Stimulated activated CD4-positive, alpha-beta T cell treated with anti-CD3 and anti-CD28 coated beads, TNF-alpha, amount 100 ng/mL, for 1 hour (primary cell): ENCODE measurements around the gene PCDHB11.
"Not testable (repeated sequence)": the region's sequence is repeated elsewhere in the genome, so short reads cannot be mapped to it uniquely, and the experiment has no call there.

Source experiments
- DNase-seq, 3 donors: peaks; one replicate each; pipeline ENCODE4 v3.0.0-alpha.2; 2020; ENCODE audit warnings: low read depth in 3 of 3, low spot score in 1 of 3

Gene PCDHB11

DNA sequence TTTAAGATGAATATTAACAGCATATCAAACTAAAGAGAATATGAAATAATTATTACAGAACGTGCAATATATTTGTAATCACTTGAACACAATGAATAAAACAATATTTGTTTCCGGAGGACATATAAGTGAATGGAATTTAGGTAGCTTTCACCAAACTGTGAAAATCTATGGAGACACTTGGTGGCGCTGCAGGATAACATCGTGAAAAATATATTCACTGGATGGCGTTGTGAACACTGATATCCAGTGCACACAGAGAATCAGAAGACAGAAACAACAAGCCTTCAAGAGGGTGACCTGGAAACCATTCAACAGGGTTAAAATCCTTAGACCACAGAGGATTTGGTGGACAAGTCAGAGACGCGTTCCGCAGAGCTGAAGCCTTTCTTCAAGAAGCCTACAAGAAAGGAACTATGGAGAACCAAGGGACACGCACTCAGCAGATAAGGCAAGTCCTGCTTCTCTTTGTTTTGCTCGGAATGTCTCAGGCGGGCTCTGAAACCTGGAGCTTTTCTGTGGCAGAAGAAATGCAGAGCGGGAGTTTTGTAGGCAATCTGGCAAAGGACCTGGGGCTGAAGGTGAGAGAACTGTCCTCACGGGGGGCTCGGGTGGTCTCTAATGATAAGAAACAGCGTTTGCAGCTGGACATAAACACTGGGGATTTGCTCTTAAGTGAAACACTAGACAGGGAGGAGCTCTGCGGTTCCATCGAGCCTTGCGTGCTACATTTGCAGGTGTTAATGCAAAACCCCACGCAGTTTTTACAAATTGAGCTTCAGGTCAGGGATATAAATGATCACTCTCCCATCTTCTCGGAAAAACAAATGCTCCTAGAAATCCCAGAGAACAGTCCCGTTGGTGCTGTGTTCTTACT is at the start of gene PCDHB11:
TSS of gene PCDHB11 (plus strand) at position 269 of the 877 bp plus-strand sequence. CDS start at position 417, 148 bp downstream.
- DNase-seq, result no peak

DNA sequence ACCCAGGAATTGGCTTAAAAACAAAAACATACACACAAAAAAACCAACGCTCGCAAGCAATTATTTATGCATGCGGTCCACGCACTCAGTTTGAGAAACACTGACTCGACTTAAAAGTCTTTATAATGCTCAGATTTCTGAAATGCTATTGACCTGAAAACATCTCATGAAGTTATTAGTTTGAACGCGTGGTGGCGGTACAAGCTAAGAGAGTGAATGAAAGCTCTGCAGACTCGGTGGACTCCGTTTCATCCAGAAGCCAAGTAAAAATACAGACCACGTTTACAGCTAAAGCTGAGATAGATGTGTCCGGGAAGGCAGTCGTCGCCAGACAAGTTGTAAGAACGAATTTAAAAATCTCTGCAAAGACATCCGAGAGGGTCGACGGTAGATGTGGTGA is 49.6 kb upstream of the PCDHB11 start, which contains the start of gene PCDHB6:
TSS of gene PCDHB6 (plus strand) at position 246 of the 400 bp plus-strand sequence. CDS start 201 bp downstream, outside the sequence.
- DNase-seq, result no peak

DNA sequence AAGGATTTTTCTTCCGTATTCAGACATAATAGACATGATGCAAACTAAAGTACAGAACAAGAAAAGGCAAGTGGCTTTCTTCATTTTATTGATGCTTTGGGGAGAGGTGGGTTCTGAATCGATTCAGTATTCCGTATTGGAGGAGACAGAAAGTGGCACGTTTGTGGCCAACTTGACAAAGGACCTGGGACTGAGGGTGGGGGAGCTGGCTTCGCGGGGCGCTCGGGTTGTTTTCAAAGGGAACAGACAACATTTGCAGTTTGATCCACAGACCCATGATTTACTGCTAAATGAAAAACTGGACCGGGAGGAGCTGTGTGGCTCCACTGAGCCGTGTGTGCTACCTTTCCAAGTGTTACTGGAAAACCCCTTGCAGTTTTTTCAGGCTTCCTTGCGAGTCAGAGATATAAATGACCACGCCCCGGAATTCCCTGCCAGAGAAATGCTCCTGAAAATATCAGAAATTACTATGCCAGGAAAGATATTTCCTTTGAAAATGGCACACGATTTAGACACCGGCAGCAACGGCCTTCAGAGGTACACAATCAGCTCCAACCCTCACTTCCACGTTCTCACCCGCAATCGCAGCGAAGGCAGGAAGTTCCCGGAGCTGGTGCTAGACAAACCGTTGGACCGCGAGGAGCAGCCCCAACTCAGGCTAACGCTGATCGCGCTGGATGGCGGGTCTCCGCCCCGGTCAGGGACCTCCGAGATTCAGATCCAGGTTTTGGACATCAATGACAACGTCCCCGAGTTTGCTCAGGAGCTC is 49.0 kb upstream of the PCDHB11 start:
- DNase-seq, result no peak

DNA sequence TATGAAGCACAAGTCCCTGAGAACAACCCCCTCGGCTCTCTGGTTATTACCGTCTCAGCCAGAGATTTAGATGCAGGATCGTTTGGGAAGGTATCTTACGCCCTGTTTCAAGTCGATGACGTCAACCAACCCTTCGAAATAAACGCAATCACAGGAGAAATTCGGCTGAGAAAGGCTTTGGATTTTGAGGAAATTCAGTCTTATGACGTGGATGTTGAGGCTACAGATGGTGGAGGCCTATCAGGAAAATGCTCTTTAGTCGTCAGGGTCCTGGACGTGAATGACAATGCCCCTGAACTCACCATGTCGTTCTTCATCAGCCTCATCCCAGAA is 48.5 kb upstream of the PCDHB11 start:
- no peak for DNase-seq

DNA sequence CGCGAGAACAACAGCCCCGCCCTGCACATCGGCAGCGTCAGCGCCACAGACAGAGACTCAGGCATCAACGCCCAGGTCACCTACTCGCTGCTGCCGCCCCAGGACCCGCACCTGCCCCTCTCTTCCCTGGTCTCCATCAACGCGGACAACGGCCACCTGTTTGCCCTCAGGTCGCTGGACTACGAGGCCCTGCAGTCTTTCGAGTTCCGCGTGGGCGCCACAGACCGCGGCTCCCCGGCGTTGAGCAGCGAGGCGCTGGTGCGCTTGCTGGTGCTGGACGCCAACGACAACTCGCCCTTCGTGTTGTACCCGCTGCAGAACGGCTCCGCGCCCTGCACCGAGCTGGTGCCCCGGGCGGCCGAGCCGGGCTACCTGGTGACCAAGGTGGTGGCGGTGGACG is 47.8 kb upstream of the PCDHB11 start:
- DNase-seq, result not testable (repeated sequence)

DNA sequence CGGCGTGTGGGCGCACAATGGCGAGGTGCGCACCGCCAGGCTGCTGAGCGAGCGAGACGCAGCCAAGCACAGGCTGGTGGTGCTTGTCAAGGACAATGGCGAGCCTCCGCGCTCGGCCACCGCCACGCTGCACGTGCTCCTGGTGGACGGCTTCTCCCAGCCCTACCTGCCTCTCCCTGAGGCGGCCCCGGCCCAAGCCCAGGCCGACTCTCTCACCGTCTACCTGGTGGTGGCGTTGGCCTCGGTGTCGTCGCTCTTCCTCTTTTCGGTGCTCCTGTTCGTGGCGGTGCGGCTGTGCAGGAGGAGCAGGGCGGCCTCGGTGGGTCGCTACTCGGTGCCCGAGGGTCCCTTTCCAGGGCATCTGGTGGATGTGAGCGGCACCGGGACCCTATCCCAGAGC is 47.3 kb upstream of the PCDHB11 start:
- DNase-seq, result not testable (repeated sequence)

DNA sequence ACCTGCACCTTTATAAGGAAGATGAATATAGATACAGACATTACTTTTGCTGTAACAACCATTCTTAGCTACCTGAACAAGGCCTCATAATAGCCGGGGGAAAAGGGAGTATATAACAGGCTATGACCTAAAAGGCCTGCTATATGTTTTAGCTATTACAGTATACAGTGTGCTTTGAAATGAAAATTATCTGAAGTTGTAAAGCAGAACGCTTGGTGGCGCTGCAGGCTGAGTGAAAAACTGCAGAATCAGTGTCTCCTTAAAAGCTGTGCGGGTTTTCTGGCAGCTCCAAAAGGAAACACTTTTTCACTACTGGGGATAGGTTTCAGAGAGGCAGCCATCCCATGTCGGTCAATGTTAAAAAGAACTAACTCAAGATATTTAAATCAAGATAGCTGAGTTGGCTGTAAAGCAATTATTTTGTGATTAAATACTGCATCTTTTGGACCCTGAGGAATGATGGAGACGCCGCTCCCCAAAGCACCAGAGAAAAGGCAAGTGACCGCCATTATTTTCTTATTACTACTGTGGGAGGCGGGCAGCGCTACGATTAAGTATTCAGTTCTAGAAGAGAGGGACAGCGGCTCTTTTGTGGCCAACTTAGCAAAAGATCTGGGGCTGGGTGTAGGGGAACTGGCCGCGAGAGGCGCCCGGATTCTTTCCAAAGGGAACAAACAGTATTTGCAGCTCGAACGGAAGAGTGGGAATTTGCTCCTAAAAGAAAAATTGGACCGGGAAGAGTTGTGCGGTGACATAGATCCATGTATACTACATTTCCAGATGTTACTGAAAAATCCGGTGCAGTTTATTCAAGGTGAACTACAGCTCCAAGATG is 43.7 kb upstream of the PCDHB11 start:
- no peak for DNase-seq

DNA sequence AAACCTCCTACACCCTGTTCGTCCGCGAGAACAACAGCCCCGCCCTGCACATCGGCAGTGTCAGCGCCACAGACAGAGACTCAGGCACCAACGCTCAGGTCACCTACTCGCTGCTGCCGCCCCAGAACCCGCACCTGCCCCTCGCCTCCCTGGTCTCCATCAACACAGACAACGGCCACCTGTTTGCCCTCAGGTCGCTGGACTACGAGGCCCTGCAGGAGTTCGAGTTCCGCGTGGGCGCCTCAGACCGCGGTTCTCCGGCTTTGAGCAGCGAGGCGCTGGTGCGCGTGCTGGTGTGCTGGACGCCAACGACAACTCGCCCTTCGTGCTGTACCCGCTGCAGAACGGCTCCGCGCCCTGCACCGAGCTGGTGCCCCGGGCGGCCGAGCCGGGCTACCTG is 42.1 kb upstream of the PCDHB11 start:
- DNase-seq, result not testable (repeated sequence)

DNA sequence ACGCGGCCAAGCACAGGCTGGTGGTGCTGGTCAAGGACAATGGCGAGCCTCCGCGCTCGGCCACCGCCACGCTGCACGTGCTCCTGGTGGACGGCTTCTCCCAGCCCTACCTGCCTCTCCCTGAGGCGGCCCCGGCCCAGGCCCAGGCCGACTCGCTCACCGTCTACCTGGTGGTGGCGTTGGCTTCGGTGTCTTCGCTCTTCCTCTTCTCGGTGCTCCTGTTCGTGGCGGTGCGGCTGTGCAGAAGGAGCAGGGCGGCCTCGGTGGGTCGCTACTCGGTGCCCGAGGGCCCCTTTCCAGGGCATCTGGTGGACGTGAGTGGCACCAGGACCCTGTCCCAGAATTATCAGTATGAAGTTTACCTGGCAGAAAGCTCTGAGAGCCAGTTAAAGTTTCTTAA is 41.5 kb upstream of the PCDHB11 start:
- not testable (repeated sequence) for DNase-seq

DNA sequence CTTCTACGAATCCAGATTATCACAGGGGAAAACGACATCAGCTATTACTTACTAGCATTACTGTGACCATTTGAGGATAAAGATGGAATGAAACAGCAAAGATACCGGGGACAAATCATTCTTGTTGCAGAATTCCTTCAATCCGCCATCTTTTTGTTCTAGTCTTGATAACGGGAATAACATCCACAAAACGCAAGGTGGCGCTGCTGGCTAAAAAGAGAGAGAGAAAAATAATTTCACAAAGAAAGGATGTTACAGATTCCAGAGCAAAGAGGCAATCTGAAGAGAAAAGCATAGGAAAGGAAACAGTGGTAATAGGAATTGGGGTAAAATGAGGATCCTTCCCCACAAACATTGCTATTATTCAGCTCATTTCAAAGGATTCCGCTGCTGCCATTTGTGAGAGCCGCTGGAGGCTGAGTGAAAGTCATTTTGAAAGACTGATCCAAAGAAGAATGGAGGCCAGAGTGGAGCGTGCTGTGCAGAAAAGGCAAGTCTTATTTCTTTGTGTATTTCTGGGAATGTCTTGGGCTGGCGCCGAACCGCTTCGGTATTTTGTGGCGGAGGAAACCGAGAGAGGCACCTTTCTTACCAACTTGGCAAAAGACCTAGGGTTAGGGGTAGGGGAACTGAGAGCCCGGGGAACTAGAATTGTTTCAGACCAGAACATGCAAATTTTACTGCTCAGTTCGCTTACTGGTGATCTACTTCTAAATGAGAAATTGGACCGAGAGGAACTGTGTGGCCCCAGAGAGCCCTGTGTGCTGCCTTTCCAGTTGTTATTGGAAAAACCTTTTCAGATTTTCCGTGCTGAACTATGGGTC is 26.8 kb upstream of the PCDHB11 start, which contains the start of gene PCDHB7:
TSS of gene PCDHB7 (plus strand) at position 264 of the 824 bp plus-strand sequence. CDS start at position 456, 192 bp downstream.
- DNase-seq, result no peak

DNA sequence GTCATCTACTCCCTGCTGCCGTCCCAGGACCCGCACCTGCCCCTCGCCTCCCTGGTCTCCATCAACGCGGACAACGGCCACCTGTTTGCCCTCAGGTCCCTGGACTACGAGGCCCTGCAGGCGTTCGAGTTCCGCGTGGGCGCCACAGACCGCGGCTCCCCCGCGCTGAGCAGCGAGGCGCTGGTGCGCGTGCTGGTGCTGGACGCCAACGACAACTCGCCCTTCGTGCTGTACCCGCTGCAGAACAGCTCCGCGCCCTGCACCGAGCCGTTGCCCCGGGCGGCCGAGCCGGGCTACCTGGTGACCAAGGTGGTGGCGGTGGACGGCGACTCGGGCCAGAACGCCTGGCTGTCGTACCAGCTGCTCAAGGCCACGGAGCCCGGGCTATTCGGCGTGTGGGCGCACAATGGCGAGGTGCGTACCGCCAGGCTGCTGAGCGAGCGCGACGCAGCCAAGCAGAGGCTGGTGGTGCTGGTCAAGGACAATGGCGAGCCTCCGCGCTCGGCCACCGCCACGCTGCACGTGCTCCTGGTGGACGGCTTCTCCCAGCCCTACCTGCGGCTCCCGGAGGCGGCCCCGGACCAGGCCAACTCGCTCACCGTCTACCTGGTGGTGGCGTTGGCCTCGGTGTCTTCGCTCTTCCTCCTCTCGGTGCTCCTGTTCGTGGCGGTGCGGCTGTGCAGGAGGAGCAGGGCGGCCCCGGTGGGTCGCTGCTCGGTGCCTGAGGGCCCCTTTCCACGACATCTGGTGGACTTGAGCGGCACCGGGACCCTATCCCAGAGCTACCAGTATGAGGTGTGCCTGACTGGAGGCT is 24.9 kb upstream of the PCDHB11 start:
- not testable (repeated sequence) for DNase-seq

DNA sequence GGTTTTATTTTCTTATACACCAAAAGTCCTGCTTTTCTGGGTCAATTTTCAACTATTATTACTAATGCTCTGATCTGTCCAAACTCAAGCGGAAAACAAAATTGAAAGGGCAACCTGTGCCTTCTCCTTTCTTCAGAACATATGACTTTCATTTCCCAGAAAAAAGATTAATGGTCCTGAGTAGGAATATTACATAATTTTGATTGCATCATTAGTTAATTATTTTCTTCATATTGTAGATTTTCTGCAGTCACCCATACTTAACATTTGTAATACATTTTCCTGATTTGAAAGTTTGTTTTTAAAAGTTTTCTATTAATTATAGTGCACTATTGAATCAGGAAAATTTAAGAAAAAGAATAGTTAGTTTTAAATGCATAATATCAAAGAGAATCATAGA is 23.5 kb upstream of the PCDHB11 start:
- no peak for DNase-seq

DNA sequence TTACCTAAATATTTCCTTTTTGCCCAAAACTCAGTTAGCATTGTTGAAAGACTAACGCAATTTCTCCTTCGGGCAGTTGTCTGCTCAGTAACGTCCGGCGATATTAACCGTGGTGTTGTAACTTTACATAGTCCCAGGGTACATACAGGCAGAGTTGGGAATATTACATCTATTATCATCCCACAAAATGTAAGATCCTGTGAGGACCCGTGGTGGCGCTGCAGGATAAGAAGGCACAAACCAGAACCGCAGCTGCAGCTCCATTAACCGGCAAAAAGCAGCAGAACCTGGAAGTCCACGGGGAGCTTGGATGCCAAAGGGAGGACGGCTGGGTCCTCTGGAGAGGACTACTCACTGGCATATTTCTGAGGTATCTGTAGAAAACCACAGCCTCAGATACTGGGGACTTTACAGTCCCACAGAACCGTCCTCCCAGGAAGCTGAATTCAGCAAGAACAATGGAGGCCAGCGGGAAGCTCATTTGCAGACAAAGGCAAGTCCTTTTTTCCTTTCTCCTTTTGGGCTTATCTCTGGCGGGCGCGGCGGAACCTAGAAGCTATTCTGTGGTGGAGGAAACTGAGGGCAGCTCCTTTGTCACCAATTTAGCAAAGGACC is 21.7 kb upstream of the PCDHB11 start, which contains the start of gene PCDHB8:
TSS of gene PCDHB8 (plus strand) at position 214 of the 615 bp plus-strand sequence. CDS start at position 459, 245 bp downstream.
- DNase-seq, result not testable (repeated sequence)

DNA sequence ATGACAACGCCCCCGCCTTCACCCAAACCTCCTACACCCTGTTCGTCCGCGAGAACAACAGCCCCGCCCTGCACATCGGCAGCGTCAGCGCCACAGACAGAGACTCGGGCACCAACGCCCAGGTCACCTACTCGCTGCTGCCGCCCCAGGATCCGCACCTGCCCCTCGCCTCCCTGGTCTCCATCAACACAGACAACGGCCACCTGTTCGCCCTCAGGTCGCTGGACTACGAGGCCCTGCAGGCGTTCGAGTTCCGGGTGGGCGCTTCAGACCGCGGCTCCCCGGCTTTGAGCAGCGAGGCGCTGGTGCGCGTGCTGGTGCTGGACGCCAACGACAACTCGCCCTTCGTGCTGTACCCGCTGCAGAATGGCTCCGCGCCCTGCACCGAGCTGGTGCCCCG is 20.1 kb upstream of the PCDHB11 start:
- not testable (repeated sequence) for DNase-seq

DNA sequence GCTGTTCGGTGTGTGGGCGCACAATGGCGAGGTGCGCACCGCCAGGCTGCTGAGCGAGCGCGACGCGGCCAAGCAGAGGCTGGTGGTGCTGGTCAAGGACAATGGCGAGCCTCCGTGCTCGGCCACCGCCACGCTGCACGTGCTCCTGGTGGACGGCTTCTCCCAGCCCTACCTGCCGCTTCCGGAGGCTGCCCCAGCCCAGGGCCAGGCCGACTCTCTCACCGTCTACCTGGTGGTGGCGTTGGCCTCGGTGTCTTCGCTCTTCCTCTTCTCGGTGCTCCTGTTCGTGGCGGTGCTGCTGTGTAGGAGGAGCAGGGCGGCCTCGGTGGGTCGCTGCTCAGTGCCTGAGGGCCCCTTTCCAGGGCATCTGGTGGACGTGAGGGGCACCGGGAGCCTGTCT is 19.6 kb upstream of the PCDHB11 start:
- not testable (repeated sequence) for DNase-seq

DNA sequence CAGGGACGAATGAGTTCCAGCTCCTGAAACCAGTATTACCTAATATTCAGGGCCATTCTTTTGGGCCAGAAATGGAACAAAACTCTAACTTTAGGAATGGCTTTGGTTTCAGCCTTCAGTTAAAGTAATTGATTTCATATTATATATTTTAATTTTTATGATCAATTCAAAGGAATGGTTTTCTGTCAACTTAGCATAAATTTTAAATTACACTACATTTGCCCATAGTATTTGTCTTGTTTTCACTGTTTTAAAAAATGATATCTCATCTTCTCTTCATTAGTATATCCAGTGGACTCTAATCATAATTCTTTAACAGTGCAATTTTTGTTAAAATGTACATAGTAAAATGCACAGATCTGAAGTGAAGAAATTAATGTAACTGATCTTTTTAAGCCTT is 19.1 kb upstream of the PCDHB11 start:
- DNase-seq, result no peak

DNA sequence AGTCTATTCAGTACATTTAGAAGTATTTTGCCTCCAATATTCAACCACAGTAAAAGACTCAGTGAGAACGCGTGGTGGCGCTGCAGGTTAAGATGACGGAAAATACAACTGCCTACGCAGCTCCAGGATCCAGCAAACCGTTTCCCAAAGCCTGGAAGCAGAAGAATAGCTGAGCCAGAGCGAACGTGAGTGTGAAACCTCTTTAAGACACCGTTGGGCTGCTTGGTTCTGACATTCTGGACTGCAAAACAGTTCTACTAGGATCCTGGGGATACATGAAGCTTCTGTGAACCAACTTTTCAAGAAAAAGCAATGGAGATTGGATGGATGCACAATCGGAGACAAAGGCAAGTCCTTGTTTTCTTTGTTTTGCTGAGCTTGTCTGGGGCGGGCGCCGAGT is 17.2 kb upstream of the PCDHB11 start, which contains the start of gene PCDHB16:
TSS of gene PCDHB16 (plus strand) at position 140 of the 400 bp plus-strand sequence. CDS start at position 313, 173 bp downstream.
- DNase-seq, result no peak

DNA sequence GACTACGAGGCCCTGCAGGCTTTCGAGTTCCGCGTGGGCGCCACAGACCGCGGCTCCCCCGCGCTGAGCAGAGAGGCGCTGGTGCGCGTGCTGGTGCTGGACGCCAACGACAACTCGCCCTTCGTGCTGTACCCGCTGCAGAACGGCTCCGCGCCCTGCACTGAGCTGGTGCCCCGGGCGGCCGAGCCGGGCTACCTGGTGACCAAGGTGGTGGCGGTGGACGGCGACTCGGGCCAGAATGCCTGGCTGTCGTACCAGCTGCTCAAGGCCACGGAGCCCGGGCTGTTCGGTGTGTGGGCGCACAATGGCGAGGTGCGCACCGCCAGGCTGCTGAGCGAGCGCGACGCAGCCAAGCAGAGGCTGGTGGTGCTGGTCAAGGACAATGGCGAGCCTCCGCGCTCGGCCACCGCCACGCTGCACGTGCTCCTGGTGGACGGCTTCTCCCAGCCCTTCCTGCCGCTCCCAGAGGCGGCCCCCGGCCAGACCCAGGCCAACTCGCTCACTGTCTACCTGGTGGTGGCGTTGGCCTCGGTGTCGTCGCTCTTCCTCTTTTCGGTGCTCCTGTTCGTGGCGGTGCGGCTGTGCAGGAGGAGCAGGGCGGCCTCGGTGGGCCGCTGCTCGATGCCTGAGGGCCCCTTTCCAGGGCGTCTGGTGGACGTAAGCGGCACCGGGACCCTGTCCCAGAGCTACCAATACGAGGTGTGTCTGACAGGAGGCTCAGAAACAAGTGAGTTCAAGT is 15.1 kb upstream of the PCDHB11 start:
- not testable (repeated sequence) for DNase-seq
